H9 (cell line): Measurements from ENCODE around the gene IL1RAPL2. TPM values are rescaled to one million over a fixed set of nuclear protein-coding genes. Genes with fewer than 3 reads are reported as not detected.

Source experiments
- DNase-seq: peaks from one replicate; pipeline ENCODE4 v3.0.0-alpha.2; 2017
- H2AFZ ChIP-seq: one replicate; pipeline ENCODE4 v1.6.1; 2013; ENCODE audit warnings: mild to moderate bottlenecking, low read length, control low read depth, moderate library complexity
- H2AK5ac ChIP-seq: 2 replicates; pipeline ENCODE4 v1.6.1; 2013; ENCODE audit warnings: low read length, control low read depth, mixed read lengths; ENCODE audit not compliant: insufficient read length
- H2BK120ac ChIP-seq: one replicate; pipeline ENCODE4 v1.6.1; 2013; ENCODE audit warnings: low read depth, mild to moderate bottlenecking, low read length, control low read depth, inconsistent platforms; ENCODE audit not compliant: poor library complexity, severe bottlenecking
- H2BK12ac ChIP-seq: 2 replicates; pipeline ENCODE4 v1.6.1; 2013; ENCODE audit warnings: low read length, control low read depth, mixed read lengths, low read depth; ENCODE audit not compliant: insufficient read length
- H2BK15ac ChIP-seq: 2 replicates; pipeline ENCODE4 v1.6.1; 2013; ENCODE audit warnings: low read depth, low read length, control low read depth
- H2BK20ac ChIP-seq: one replicate; pipeline ENCODE4 v1.6.1; 2013; ENCODE audit warnings: low read depth, mild to moderate bottlenecking, low read length, control low read depth, inconsistent platforms; ENCODE audit not compliant: poor library complexity, severe bottlenecking
- H2BK5ac ChIP-seq: 2 replicates; pipeline ENCODE4 v1.6.1; 2013; ENCODE audit warnings: low read length, control low read depth, mixed read lengths; ENCODE audit not compliant: insufficient read length
- H3K14ac ChIP-seq: 2 replicates; pipeline ENCODE4 v1.6.1; 2013; ENCODE audit warnings: low read length, control low read depth; ENCODE audit not compliant: insufficient read depth
- H3K18ac ChIP-seq: 2 replicates; pipeline ENCODE4 v1.6.1; 2013; ENCODE audit warnings: low read depth, mild to moderate bottlenecking, mixed read lengths, low read length, control low read depth; ENCODE audit not compliant: insufficient read length
- H3K23ac ChIP-seq: 2 replicates; pipeline ENCODE4 v1.6.1; 2013; ENCODE audit warnings: low read length, control low read depth, mixed read lengths, low read depth; ENCODE audit not compliant: insufficient read length
- H3K23me2 ChIP-seq: 2 replicates; pipeline ENCODE4 v1.6.1; 2013; ENCODE audit warnings: low read depth, mild to moderate bottlenecking, mixed read lengths, low read length, control low read depth; ENCODE audit not compliant: insufficient read length, poor library complexity, severe bottlenecking
- H3K27ac ChIP-seq: 2 replicates; pipeline ENCODE4 v1.5.1; 2013; ENCODE audit warnings: low read length, control low read depth, mixed read lengths, low read depth; ENCODE audit not compliant: insufficient read length
- H3K27me3 ChIP-seq: 2 replicates; pipeline ENCODE4 v1.6.1; 2013; ENCODE audit warnings: low read length, control low read depth, inconsistent platforms; ENCODE audit not compliant: insufficient read depth
- H3K4ac ChIP-seq: 2 replicates; pipeline ENCODE4 v1.6.1; 2013; ENCODE audit warnings: low read depth, mild to moderate bottlenecking, control low read depth, inconsistent platforms, low read length, moderate library complexity
- H3K4me1 ChIP-seq: 2 replicates; pipeline ENCODE4 v1.6.1; 2013; ENCODE audit warnings: low read length, control low read depth, inconsistent platforms; ENCODE audit not compliant: insufficient read depth
- H3K4me2 ChIP-seq: 2 replicates; pipeline ENCODE4 v1.6.1; 2013; ENCODE audit warnings: low read length, control low read depth, mixed read lengths; ENCODE audit not compliant: insufficient read length, insufficient read depth
- H3K56ac ChIP-seq: 2 replicates; pipeline ENCODE4 v1.6.1; 2013; ENCODE audit warnings: low read depth, mild to moderate bottlenecking, mixed read lengths, low read length, control low read depth; ENCODE audit not compliant: insufficient read length
- H3K79me1 ChIP-seq: 2 replicates; pipeline ENCODE4 v1.6.1; 2013; ENCODE audit warnings: low read depth, mild to moderate bottlenecking, moderate library complexity, low read length, control low read depth, inconsistent platforms; ENCODE audit not compliant: insufficient read depth, poor library complexity, severe bottlenecking
- H3K79me2 ChIP-seq: 2 replicates; pipeline ENCODE4 v1.6.1; 2013; ENCODE audit warnings: low read length, control low read depth, inconsistent platforms; ENCODE audit not compliant: insufficient read depth
- H3K9ac ChIP-seq: 2 replicates; pipeline ENCODE4 v1.6.1; 2013; ENCODE audit warnings: low read length, control low read depth, mixed read lengths; ENCODE audit not compliant: insufficient read length; ENCODE audit errors: extremely low read depth
- H3K9me3 ChIP-seq: one replicate; pipeline ENCODE4 v1.6.1; 2013; ENCODE audit warnings: low read depth, low read length, inconsistent platforms; ENCODE audit not compliant: control insufficient read depth
- H3T11ph ChIP-seq: one replicate; pipeline ENCODE4 v1.6.1; 2013; ENCODE audit warnings: mild to moderate bottlenecking, low read length, control low read depth, inconsistent platforms
- H4K20me1 ChIP-seq: one replicate; pipeline ENCODE4 v1.6.1; 2013; ENCODE audit not compliant: control insufficient read depth, insufficient read length, insufficient read depth
- H4K5ac ChIP-seq: 2 replicates; pipeline ENCODE4 v1.6.1; 2013; ENCODE audit warnings: low read depth, mild to moderate bottlenecking, mixed read lengths, low read length, control low read depth; ENCODE audit not compliant: insufficient read length
- H4K8ac ChIP-seq: replicated peaks from 2 replicates; pipeline ENCODE4 v1.6.1; 2013; ENCODE audit warnings: low read length, control low read depth, mixed read lengths, low read depth; ENCODE audit not compliant: insufficient read length
- H4K91ac ChIP-seq: 2 replicates; pipeline ENCODE4 v1.6.1; 2013; ENCODE audit warnings: low read depth, mild to moderate bottlenecking, moderate library complexity, mixed read lengths, low read length, control low read depth; ENCODE audit not compliant: insufficient read length
- H3K27ac Mint-ChIP-seq, 3 experiments: 2 replicates in 2 of 3; 3 replicates in 1 of 3; pipeline ENCODE4 v1.8.0; 2020 to 2021; ENCODE audit warnings: mixed read lengths in 3 of 3, mild to moderate bottlenecking in 1 of 3, moderate library complexity in 1 of 3
- H3K27me3 Mint-ChIP-seq: 2 replicates; pipeline ENCODE4 v1.8.0; 2021; ENCODE audit warnings: low read depth, mild to moderate bottlenecking, moderate library complexity, mixed read lengths
- H3K36me3 Mint-ChIP-seq, 3 experiments: 2 replicates in 2 of 3; 3 replicates in 1 of 3; pipeline ENCODE4 v1.8.0; 2020 to 2021; ENCODE audit warnings: low read depth in 3 of 3, mixed read lengths in 3 of 3; ENCODE audit not compliant: insufficient read depth in 1 of 3
- H3K4me1 Mint-ChIP-seq, 2 experiments: 2 replicates each; pipeline ENCODE4 v1.8.0; 2020; ENCODE audit warnings: mixed read lengths in 2 of 2
- H3K4me3 Mint-ChIP-seq, 2 experiments: 2 replicates in 1 of 2; 3 replicates in 1 of 2; pipeline ENCODE4 v1.8.0; 2020 to 2021; ENCODE audit warnings: mild to moderate bottlenecking in 2 of 2, mixed read lengths in 2 of 2, moderate library complexity in 1 of 2
- H3K9me3 Mint-ChIP-seq, 2 experiments: 2 replicates in 1 of 2; 3 replicates in 1 of 2; pipeline ENCODE4 v1.8.0; 2020; ENCODE audit warnings: mild to moderate bottlenecking in 2 of 2, mixed read lengths in 2 of 2, moderate library complexity in 1 of 2
- WGBS: extraction: QIAGEN DNeasy Blood & Tissue Kit; methylation state at CpG from one replicate; pipeline ENCODE4 v1.1.7; 2013; ENCODE audit warnings: missing lambda C conversion rate, low lambda C conversion rate, mixed read lengths; ENCODE audit not compliant: insufficient read length; ENCODE audit errors: extremely low coverage; 5-methylcytosine and 5-hydroxymethylcytosine counted together
- total RNA-seq: library from RNA; stranded (reverse); gene quantifications from 2 replicates; pipeline ENCODE4 v1.2.1, GENCODE V29; 2021
- TF ChIP-seq, protein P1 (sequence below): fragments of 200-600 bp; sonication (generic); conservative IDR thresholded peaks from 3 replicates; pipeline ENCODE4 v1.8.0; 2021; ENCODE audit warnings: antibody characterized with exemption, mild to moderate bottlenecking

Gene IL1RAPL2
- total RNA-seq, 1 experiment from 2014 or later: not detected

GRCh38 chrX:104921584-104922205 is 355.7 kb downstream of the IL1RAPL2 start:
- Histone ChIP-seq H2AK5ac (no peak overlapping the region), H3K4me2 (no peak overlapping the region), H2BK20ac (no peak overlapping the region), H3K79me2 (no peaks in the 10 kb centered on the region), H2AFZ (no peak overlapping the region), H3K23me2 (no peaks in the 10 kb centered on the region), H4K5ac (no peak overlapping the region), H3K79me1 (no peaks in the 10 kb centered on the region), H3K27ac (no peak overlapping the region), H2BK120ac (no peak overlapping the region), H2BK5ac (no peak overlapping the region), H3K4ac (no peak overlapping the region), H3K18ac (no peak overlapping the region), H2BK15ac (no peak overlapping the region), H4K8ac (no peak overlapping the region), H4K20me1 (no peaks in the 10 kb centered on the region), H3K9ac (no peak overlapping the region), H3K9me3 (no peaks in the 10 kb centered on the region), H3K56ac (no peak overlapping the region), H2BK12ac (no peak overlapping the region), H3K23ac (no peak overlapping the region), H3K4me1 (no peaks in the 10 kb centered on the region), H4K91ac (no peak overlapping the region), H3K14ac (no peak overlapping the region), H3T11ph (no peak overlapping the region), H3K27me3 (no peaks in the 10 kb centered on the region)
- Mint-ChIP-seq H3K27ac (no peak overlapping the region; a peak in 1 of 7 replicates), H3K4me1 (no peaks in the 10 kb centered on the region), H3K9me3 (peaks cover 0 to 52% of the 10 kb centered on the region in 2 experiments; a peak in 3 of 5 replicates), H3K27me3 (no peaks in the 10 kb centered on the region; the same call in 1 of the 2 replicates), H3K4me3 (no peak overlapping the region), H3K36me3 (peaks cover 0 to 3% (median 0%) of the 10 kb centered on the region in 3 experiments; a peak in 1 of 7 replicates)
- TF ChIP-seq, protein P1, sequence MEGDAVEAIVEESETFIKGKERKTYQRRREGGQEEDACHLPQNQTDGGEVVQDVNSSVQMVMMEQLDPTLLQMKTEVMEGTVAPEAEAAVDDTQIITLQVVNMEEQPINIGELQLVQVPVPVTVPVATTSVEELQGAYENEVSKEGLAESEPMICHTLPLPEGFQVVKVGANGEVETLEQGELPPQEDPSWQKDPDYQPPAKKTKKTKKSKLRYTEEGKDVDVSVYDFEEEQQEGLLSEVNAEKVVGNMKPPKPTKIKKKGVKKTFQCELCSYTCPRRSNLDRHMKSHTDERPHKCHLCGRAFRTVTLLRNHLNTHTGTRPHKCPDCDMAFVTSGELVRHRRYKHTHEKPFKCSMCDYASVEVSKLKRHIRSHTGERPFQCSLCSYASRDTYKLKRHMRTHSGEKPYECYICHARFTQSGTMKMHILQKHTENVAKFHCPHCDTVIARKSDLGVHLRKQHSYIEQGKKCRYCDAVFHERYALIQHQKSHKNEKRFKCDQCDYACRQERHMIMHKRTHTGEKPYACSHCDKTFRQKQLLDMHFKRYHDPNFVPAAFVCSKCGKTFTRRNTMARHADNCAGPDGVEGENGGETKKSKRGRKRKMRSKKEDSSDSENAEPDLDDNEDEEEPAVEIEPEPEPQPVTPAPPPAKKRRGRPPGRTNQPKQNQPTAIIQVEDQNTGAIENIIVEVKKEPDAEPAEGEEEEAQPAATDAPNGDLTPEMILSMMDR: no peak
- WGBS: no CpG with 5 or more reads among the region's 9 CpGs
- DNase-seq: no peak
